ENCODE results near the gene GSTA4. TPM values are rescaled to one million over a fixed set of nuclear protein-coding genes. Genes with fewer than 3 reads are reported as not detected.
A peak's percentile ranks its signal among the peaks of the same experiment; 100 is the strongest.

The GSTA4 gene
- total RNA-seq, 6 experiments from 2014 or later = 15.5 to 21.2 (median 19.7) TPM

GRCh38 chr6:53041356-53041755 lies 46.3 kb upstream of the GSTA4 start:
- H3K36me3 Mint-ChIP-seq (ENCODE audit: low read depth) = peaks cover 41% of the 10 kb centered on the region
- peak overlapping the region; percentile 82 for H3K27ac Mint-ChIP-seq
- peak; percentile 74 for DNase-seq
- TF ChIP-seq, protein P1, sequence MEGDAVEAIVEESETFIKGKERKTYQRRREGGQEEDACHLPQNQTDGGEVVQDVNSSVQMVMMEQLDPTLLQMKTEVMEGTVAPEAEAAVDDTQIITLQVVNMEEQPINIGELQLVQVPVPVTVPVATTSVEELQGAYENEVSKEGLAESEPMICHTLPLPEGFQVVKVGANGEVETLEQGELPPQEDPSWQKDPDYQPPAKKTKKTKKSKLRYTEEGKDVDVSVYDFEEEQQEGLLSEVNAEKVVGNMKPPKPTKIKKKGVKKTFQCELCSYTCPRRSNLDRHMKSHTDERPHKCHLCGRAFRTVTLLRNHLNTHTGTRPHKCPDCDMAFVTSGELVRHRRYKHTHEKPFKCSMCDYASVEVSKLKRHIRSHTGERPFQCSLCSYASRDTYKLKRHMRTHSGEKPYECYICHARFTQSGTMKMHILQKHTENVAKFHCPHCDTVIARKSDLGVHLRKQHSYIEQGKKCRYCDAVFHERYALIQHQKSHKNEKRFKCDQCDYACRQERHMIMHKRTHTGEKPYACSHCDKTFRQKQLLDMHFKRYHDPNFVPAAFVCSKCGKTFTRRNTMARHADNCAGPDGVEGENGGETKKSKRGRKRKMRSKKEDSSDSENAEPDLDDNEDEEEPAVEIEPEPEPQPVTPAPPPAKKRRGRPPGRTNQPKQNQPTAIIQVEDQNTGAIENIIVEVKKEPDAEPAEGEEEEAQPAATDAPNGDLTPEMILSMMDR (IDR thresholded peaks at IDR 0.05) = no peak
- peak overlapping the region; percentile 73 for H3K4me3 Mint-ChIP-seq
- H3K4me1 Mint-ChIP-seq (ENCODE audit: low read depth) = peaks cover 73% of the 10 kb centered on the region
- H3K27me3 Mint-ChIP-seq (ENCODE audit: insufficient read depth) = peaks cover 1% of the 10 kb centered on the region; the same call in 1 of the 2 replicates
- H3K9me3 Mint-ChIP-seq = no peaks in the 10 kb centered on the region

- TF ChIP-seq, protein P1 (IDR thresholded peaks at IDR 0.05) = no peak
- H3K4me3 Mint-ChIP-seq = no peak overlapping the region
- H3K27me3 Mint-ChIP-seq (ENCODE audit: insufficient read depth) = peaks cover 1% of the 10 kb centered on the region
- H3K9me3 Mint-ChIP-seq = no peaks in the 10 kb centered on the region
- H3K36me3 Mint-ChIP-seq (ENCODE audit: low read depth) = peaks cover 62% of the 10 kb centered on the region
- DNase-seq = no peak
- no peak overlapping the region for H3K27ac Mint-ChIP-seq
- peaks cover 76% of the 10 kb centered on the region for H3K4me1 Mint-ChIP-seq (ENCODE audit: low read depth)
Observed at GRCh38 chr6:53038596-53038995, 43.5 kb upstream of the GSTA4 start.

- DNase-seq = no peak
- Mint-ChIP-seq H3K27ac (no peak overlapping the region), H3K4me3 (no peak overlapping the region), H3K36me3 (ENCODE audit: low read depth) (peaks cover 66% of the 10 kb centered on the region), H3K4me1 (ENCODE audit: low read depth) (peaks cover 76% of the 10 kb centered on the region), H3K27me3 (ENCODE audit: insufficient read depth) (peaks cover 1% of the 10 kb centered on the region), H3K9me3 (no peaks in the 10 kb centered on the region)
- TF ChIP-seq, protein P1 (IDR thresholded peaks at IDR 0.05) = no peak
Observed at GRCh38 chr6:53038141-53038540, 43.1 kb upstream of the GSTA4 start.

- Mint-ChIP-seq H3K9me3 (no peaks in the 10 kb centered on the region), H3K27me3 (ENCODE audit: insufficient read depth) (peaks cover 1% of the 10 kb centered on the region), H3K4me3 (no peak overlapping the region), H3K27ac (peak overlapping the region; percentile 38; the same call in 1 of the 2 replicates), H3K36me3 (ENCODE audit: low read depth) (peaks cover 68% of the 10 kb centered on the region), H3K4me1 (ENCODE audit: low read depth) (peaks cover 59% of the 10 kb centered on the region)
- DNase-seq = no peak
- TF ChIP-seq, protein P1 (IDR thresholded peaks at IDR 0.05) = no peak
Observed at GRCh38 chr6:53035549-53036213, 40.6 kb upstream of the GSTA4 start.

GRCh38 chr6:53033764-53034163 lies 38.7 kb upstream of the GSTA4 start:
- peak; percentile 39 for DNase-seq
- no peaks in the 10 kb centered on the region; the same call in 1 of the 2 replicates for H3K27me3 Mint-ChIP-seq (ENCODE audit: insufficient read depth)
- H3K4me3 Mint-ChIP-seq = no peak overlapping the region
- peaks cover 57% of the 10 kb centered on the region for H3K36me3 Mint-ChIP-seq (ENCODE audit: low read depth)
- no peaks in the 10 kb centered on the region for H3K9me3 Mint-ChIP-seq
- H3K27ac Mint-ChIP-seq = peak overlapping the region; percentile 32; the same call in 1 of the 2 replicates
- peaks cover 52% of the 10 kb centered on the region for H3K4me1 Mint-ChIP-seq (ENCODE audit: low read depth)
- TF ChIP-seq, protein P1 (IDR thresholded peaks at IDR 0.05) = no peak

Measured in HFFc6 (cell line).